Retinal pigment epithelial cell (primary cell): ENCODE measurements around the gene NDOR1.

Experiments used
- DNase-seq: peaks from one replicate; pipeline ENCODE4 v3.0.0-alpha.2; 2010; ENCODE audit warnings: low read depth
- H3K4me3 ChIP-seq: 2 replicates; pipeline ENCODE4 v1.5.1; 2011; ENCODE audit warnings: mild to moderate bottlenecking, low read length, control low read depth, moderate library complexity
- TF ChIP-seq, protein P1 (sequence below): conservative IDR thresholded peaks from 2 replicates; pipeline ENCODE4 v1.5.1; 2011; ENCODE audit warnings: low read depth, low read length, control low read depth, inconsistent platforms

NDOR1 gene

DNA sequence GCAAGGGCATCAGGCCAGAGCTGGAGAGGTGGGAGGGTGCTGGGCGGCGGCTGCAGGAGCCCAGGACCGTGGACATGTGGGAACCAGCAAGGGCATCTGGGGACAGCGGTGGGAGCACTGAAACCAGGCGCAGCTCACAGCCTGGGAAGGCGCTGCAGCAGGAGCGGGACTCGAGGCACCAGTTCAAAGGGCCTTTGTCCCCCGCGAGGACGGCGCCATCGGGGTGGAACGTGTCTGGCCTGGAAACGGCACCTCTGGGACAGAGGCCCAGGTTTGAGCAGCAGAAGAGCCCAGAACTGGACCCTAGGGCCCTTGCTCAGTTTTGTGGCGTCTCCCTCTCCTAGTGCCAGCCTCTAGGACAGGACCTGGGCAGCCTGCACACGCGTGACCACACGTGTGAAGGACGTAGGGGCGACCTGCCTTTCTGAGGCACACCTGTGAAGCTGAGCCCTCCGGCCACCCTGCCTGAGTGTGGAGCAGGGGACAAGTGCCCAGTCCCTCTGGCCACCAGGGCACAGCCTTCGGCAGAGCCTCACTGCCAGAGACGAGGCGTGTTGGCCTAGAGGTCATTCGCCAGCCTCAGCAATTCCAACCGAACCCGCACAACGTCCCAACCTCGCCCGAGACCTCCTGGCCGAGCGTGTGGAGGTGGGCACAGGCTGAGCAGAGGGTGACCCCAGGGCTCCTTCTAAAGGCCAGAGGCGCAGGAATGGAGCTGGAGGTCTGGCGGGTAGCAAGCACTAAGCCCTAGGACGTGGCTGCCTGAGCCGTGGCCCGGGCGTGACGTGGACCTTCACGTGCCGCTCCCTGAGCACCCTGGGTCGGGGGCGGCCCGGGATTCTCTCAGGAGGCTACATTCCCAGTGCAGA is 31.5 kb upstream of the NDOR1 start:
- H3K4me3 ChIP-seq = no peak overlapping the region
- TF ChIP-seq, protein P1, sequence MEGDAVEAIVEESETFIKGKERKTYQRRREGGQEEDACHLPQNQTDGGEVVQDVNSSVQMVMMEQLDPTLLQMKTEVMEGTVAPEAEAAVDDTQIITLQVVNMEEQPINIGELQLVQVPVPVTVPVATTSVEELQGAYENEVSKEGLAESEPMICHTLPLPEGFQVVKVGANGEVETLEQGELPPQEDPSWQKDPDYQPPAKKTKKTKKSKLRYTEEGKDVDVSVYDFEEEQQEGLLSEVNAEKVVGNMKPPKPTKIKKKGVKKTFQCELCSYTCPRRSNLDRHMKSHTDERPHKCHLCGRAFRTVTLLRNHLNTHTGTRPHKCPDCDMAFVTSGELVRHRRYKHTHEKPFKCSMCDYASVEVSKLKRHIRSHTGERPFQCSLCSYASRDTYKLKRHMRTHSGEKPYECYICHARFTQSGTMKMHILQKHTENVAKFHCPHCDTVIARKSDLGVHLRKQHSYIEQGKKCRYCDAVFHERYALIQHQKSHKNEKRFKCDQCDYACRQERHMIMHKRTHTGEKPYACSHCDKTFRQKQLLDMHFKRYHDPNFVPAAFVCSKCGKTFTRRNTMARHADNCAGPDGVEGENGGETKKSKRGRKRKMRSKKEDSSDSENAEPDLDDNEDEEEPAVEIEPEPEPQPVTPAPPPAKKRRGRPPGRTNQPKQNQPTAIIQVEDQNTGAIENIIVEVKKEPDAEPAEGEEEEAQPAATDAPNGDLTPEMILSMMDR = no peak
- DNase-seq = no peak

DNA sequence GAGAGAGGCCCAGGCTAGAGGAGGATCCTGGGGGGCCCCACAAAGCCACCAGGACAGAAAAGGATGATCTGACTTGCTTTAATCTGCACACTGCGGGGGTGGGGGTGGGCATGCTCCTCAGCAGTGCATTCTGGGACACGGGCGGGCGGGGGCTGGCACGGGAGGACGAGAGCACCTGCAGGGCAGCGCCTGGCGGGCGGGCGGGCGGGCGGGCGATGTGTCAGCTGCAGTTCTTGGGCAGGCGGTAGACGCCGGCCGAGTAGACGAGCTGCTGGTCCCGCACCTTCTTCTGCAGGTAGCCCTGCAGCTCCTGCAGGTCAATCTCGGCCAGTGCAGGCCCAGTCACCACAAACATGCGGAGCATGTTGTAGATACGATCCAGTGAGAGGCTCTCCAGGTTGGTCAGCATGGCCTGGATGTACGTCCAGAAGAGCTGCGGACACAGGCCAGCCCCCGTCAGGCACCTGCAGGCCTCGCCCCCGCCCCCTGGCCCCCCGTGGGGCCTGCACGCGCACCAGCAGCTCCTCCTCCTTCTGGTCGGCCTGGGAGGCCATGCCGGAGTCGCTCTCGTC is 30.7 kb upstream of the NDOR1 start:
- TF ChIP-seq, protein P1 = no peak
- no peak for DNase-seq
- no peak overlapping the region for H3K4me3 ChIP-seq

DNA sequence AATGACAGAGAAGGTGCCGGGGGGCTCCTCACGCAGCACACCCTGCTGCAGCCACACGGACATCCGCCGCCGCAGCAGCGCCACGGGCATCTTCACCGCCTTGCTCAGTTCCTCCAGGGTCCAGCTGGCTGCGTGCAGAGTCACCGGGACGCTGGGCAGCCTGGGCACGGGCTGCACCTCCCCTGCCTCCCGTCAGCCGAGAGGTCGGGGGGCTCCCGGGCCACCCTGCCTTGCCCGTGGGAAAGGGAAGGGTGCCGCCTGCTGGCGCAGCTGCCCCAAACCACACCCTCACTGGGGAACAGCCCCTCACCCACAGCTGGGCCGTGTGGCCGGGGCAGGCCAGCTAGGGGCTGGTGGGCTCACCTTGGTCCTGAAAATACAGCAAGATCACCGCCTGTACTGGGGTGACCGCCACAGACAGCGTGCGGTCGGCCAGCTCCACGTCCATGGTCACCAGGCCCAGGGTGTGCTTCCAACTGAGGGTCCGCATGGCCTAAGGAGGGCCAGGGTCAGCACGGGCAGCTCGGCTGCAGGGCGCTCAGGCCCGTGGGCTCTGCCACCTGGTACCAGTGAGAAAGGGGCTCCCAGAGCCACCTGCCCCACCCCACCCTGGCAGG is 30.0 kb upstream of the NDOR1 start:
- no peak overlapping the region for H3K4me3 ChIP-seq
- no peak for DNase-seq
- TF ChIP-seq, protein P1 = peak; percentile 39

DNA sequence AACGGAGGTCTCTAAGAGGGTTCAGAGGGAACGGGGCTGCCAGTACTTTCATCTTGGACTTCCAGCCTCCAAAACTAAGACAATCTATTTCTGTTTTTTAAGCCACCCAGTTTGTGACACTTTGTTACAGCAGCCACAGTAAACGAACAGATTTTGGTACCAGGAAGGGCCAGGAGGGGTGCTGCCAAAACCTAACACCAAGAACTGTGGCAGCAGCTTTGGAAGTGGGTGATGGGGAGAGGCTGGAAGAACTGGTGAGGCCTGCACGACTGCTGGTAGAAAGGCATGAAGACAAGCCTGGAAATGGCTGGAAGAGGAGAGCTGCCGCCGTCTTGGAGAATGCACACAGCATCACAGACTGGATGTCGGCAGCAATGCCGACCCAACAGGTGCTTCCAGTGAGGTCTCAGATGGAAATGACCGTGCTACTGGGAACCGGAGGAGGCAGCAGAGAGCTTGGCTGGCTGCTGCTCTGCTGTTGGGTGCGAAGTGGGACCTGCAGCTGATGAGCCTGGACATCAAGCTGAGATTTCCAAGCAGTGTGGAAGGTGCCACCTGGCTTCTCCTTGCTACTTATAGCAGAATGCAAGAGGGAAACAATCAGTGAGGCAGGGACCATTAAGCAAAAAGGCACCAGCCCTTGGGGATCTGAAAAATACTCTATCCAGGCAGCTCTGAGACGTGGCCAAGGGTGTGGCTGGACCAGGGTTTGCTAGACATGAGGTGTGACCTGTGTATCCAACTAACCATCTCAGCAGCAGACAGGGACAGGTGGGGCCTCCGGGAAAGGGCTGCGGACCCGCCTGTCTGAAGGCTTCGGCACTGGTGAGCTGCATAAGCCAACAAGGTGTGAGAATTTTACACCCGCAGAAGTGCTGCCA is 29.0 kb upstream of the NDOR1 start:
- TF ChIP-seq, protein P1 = peak; percentile 76
- no peak overlapping the region for H3K4me3 ChIP-seq
- no peak for DNase-seq

DNA sequence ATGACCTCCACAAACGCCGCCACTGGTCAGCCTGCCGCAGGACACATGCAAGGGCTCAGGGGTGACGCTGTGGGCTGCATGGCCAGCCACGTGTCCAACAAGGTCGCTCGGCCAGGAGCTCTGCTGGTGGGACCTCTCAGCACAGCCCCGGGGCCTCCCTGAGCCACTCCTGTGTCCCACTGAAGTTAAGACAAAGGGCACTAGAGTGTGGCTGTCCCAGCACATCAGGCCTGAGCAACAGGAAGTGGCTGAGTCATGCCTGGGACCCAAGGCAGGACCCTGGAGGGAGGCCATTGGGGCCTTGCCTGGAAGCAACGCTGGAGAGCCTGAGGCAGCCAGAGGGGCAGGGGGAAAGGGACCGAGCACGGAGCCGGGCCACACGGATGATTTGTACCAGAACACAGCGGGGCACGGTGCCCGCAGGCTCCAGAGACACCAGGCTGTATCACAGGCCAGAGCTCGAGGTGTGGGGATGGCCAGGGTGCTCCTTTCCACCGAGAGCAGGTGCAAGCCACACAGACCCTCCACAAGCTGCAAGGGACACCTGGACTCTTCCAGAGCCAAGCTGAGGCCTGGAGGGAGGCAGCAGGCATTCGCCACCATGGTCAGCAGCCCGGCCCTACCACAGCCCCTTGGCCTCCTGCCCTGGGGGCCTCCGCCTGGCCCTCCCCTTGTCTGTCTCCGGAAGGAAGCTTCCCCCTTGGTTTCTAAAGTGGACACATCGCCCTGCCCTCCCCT is 27.1 kb upstream of the NDOR1 start:
- TF ChIP-seq, protein P1 = no peak
- DNase-seq = no peak
- no peak overlapping the region for H3K4me3 ChIP-seq

DNA sequence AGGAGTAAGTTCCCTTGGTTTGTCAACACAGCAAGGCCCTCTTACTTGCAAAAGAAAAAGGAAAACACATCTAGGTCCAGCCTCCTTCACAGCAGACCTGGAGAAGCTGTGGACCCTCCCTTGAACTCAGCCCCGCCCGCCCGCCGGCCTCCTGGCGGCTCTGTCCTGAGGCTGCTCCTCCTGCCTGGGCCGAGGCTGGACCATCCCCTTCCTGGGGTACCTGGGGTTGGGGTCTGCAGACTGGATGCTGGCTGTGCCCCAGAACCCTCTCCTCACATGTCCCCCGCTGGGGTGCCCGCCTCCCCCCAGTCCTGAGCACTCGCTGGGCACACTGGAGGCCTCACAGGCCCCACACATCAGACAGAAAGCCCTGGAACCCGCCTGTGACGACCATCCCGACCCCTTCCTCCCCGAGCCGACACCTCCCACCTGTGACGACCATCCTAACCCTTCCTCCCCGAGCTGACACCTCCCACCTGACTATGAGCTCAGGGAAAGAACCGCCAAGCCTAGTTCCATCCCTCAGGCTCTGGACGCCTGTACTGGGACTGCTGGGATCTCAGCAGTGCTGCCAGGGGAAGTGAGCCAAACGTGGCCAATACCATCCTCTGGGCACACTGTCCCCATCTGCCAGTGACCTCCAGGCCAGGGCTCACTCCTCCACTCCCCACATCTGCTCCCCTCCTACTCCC is 26.4 kb upstream of the NDOR1 start:
- DNase-seq = no peak
- TF ChIP-seq, protein P1 = no peak
- no peak overlapping the region for H3K4me3 ChIP-seq
